Measurements from ENCODE around the gene CA9.

- no peak for TF ChIP-seq GATA2 (IDR thresholded peaks at IDR 0.05; ENCODE audit: low read depth, low read length)
- no peak for TF ChIP-seq GATA3 (IDR thresholded peaks at IDR 0.05; ENCODE audit: low read depth, low read length)
Measured at GRCh38 chr9:35666045-35666444, 7.7 kb upstream of the CA9 start.
